Liver (tissue), 9 donors: ENCODE results near the gene CARMIL3. TPM values are rescaled to one million over a fixed set of nuclear protein-coding genes. Genes with fewer than 3 reads are reported as not detected.

Experiments
- DNase-seq: peaks from one replicate; pipeline ENCODE4 v3.0.0-alpha.2; 2017; ENCODE audit warnings: low spot score
- H3K27ac ChIP-seq, 2 donors: one replicate each; pipeline ENCODE4 v1.7.0; 2013; ENCODE audit warnings: inconsistent platforms in 2 of 2, low read length in 2 of 2, control low read depth in 1 of 2, low read depth in 1 of 2, mild to moderate bottlenecking in 1 of 2
- H3K27me3 ChIP-seq, 4 donors: one replicate each; pipeline versions ENCODE4 v1.6.1 to v1.7.0; 2013; ENCODE audit warnings: low read length in 3 of 4, inconsistent platforms in 1 of 4, mild to moderate bottlenecking in 1 of 4, moderate library complexity in 1 of 4; ENCODE audit not compliant: control insufficient read depth in 4 of 4, insufficient read depth in 4 of 4
- H3K36me3 ChIP-seq, 4 donors: one replicate each; pipeline versions ENCODE4 v1.6.1 to v1.7.0; 2013; ENCODE audit warnings: low read length in 3 of 4, mild to moderate bottlenecking in 3 of 4, low read depth in 1 of 4, moderate library complexity in 1 of 4; ENCODE audit not compliant: control insufficient read depth in 4 of 4, insufficient read depth in 3 of 4
- H3K4me1 ChIP-seq, 4 donors: one replicate each; pipeline versions ENCODE4 v1.6.1 to v1.7.0; 2013; ENCODE audit warnings: low read length in 3 of 4, mild to moderate bottlenecking in 3 of 4, moderate library complexity in 1 of 4; ENCODE audit not compliant: control insufficient read depth in 4 of 4, insufficient read depth in 4 of 4
- H3K4me3 ChIP-seq, 3 donors: one replicate each; pipeline versions ENCODE4 v1.6.1 to v1.7.0; 2013; ENCODE audit warnings: low read length in 3 of 3, control low read depth in 1 of 3, low read depth in 1 of 3, mild to moderate bottlenecking in 1 of 3
- H3K9ac ChIP-seq, 2 donors: one replicate each; pipeline ENCODE4 v1.7.0; 2013; ENCODE audit warnings: low read length in 2 of 2, mild to moderate bottlenecking in 2 of 2, moderate library complexity in 2 of 2, control low read depth in 1 of 2, low read depth in 1 of 2
- H3K9me3 ChIP-seq, 4 donors: one replicate each; pipeline versions ENCODE4 v1.6.1 to v1.7.0; 2013; ENCODE audit warnings: low read length in 3 of 4; ENCODE audit not compliant: control insufficient read depth in 4 of 4
- ATF3 ChIP-seq: IDR thresholded peaks from 2 replicates; pipeline ENCODE4 v1.6.1; 2016; ENCODE audit warnings: antibody characterized with exemption
- CTCF ChIP-seq: fragments of 150-350 bp; IDR thresholded peaks from 2 replicates; pipeline ENCODE4 v1.5.1; 2017; ENCODE audit warnings: improper control_type of control experiment, low read depth, low read length; ENCODE audit not compliant: missing input control
- EGR1 ChIP-seq, 2 donors: IDR thresholded peaks; 2 replicates each; pipeline ENCODE4 v1.6.1; 2016 to 2018; ENCODE audit warnings: antibody characterized with exemption in 2 of 2, low read depth in 2 of 2
- FOXA1 ChIP-seq: IDR thresholded peaks from 2 replicates; pipeline ENCODE4 v1.6.1; 2016; ENCODE audit warnings: antibody characterized with exemption
- FOXA2 ChIP-seq: IDR thresholded peaks from 2 replicates; pipeline ENCODE4 v1.6.1; 2016; ENCODE audit warnings: antibody characterized with exemption
- GABPA ChIP-seq, 2 donors: IDR thresholded peaks in 1 of 2; conservative IDR thresholded peaks in 1 of 2; 2 replicates each; pipeline ENCODE4 v1.6.1; 2016; ENCODE audit warnings: antibody characterized with exemption in 2 of 2, mild to moderate bottlenecking in 1 of 2, moderate library complexity in 1 of 2
- HNF4A ChIP-seq, 2 donors: conservative IDR thresholded peaks; 2 replicates each; pipeline ENCODE4 v1.6.1; 2016; ENCODE audit warnings: antibody characterized with exemption in 2 of 2, mild to moderate bottlenecking in 2 of 2
- HNF4G ChIP-seq: IDR thresholded peaks from 2 replicates; pipeline ENCODE4 v1.6.1; 2016; ENCODE audit warnings: antibody characterized with exemption
- JUND ChIP-seq, 2 donors: IDR thresholded peaks; 2 replicates each; pipeline ENCODE4 v1.6.1; 2016; ENCODE audit warnings: antibody characterized with exemption in 2 of 2
- MAX ChIP-seq: IDR thresholded peaks from 2 replicates; pipeline ENCODE4 v1.6.1; 2016; ENCODE audit warnings: antibody characterized with exemption
- NR2F2 ChIP-seq: IDR thresholded peaks from 2 replicates; pipeline ENCODE4 v1.6.1; 2016; ENCODE audit warnings: antibody characterized with exemption
- RAD21 ChIP-seq, 2 donors: IDR thresholded peaks; 2 replicates each; pipeline ENCODE4 v1.6.1; 2016; ENCODE audit warnings: antibody characterized with exemption in 2 of 2, mild to moderate bottlenecking in 2 of 2
- REST ChIP-seq: IDR thresholded peaks from 2 replicates; pipeline ENCODE4 v1.6.1; 2016; ENCODE audit warnings: antibody characterized with exemption, mild to moderate bottlenecking
- RXRA ChIP-seq, 2 donors: IDR thresholded peaks; 2 replicates each; pipeline ENCODE4 v1.6.1; 2017 to 2018; ENCODE audit warnings: antibody characterized with exemption in 2 of 2, mild to moderate bottlenecking in 1 of 2
- SP1 ChIP-seq: IDR thresholded peaks from 2 replicates; pipeline ENCODE4 v1.6.1; 2018; ENCODE audit warnings: antibody characterized with exemption, mild to moderate bottlenecking
- TAF1 ChIP-seq: conservative IDR thresholded peaks from 2 replicates; pipeline ENCODE4 v1.6.1; 2016; ENCODE audit warnings: antibody characterized with exemption, mild to moderate bottlenecking
- YY1 ChIP-seq: IDR thresholded peaks from 2 replicates; pipeline ENCODE4 v1.6.1; 2016; ENCODE audit warnings: antibody characterized with exemption, mild to moderate bottlenecking
- ZBTB33 ChIP-seq: IDR thresholded peaks from 2 replicates; pipeline ENCODE4 v1.6.1; 2016; ENCODE audit warnings: antibody characterized with exemption
- WGBS: extraction: QIAGEN DNeasy Blood & Tissue Kit; methylation state at CpG from one replicate; pipeline ENCODE4 v1.1.7; 2013; 5-methylcytosine and 5-hydroxymethylcytosine counted together
- polyA plus RNA-seq, 2 donors: library from polyadenylated mRNA; stranded (reverse) in 1 of 2; unstranded in 1 of 2; fragments of 200-250 nt in 1 of 2; fragments of >200 nt in 1 of 2; fragmentation: Nextera tagmentation in 1 of 2; extraction: Ambion mirVana in 1 of 2; gene quantifications; one replicate each; pipeline versions ENCODE4 v1.2.1 to v1.2.3, GENCODE V29; 2013 to 2015
- total RNA-seq, 2 donors: library from RNA; depleted of rRNA; stranded (reverse); fragments of >200 nt; gene quantifications; one replicate each; pipeline ENCODE4 v1.2.3, GENCODE V29; 2014
- donor health status: healthy.
- donor health status: healthy.
- donor health status: healthy.
- donor health status: healthy.
- donor health status: healthy.

The CARMIL3 gene
- total and polyA plus RNA-seq, 4 donors = 0.05 to 0.17 (median 0.17) TPM

- Histone ChIP-seq H3K36me3 (no peaks in the 10 kb centered on the region), H3K4me3 (no peak overlapping the region), H3K4me1 (peaks cover 33 to 76% (median 61%) of the 10 kb centered on the region in 4 donors), H3K9ac (no peak overlapping the region), H3K27ac (no peak overlapping the region), H3K27me3 (no peaks in the 10 kb centered on the region), H3K9me3 (no peaks in the 10 kb centered on the region)
- WGBS = 87% methylated on average over 16 of the region's 16 CpGs
- TF ChIP-seq HNF4G (no peak), YY1 (no peak), FOXA2 (no peak), SP1 (no peak)
- DNase-seq = no peak
These were observed 8.1 kb downstream of the CARMIL3 start for GRCh38 chr14:24059841-24060388.

GRCh38 chr14:24060443-24060842, 8.6 kb downstream of the CARMIL3 start:
- no peak for DNase-seq
- no peak overlapping the region for H3K27ac ChIP-seq
- TF ChIP-seq ATF3 = no peak
- no peak for TF ChIP-seq MAX
- TF ChIP-seq FOXA2 = no peak
- no peak for TF ChIP-seq REST
- no peak for TF ChIP-seq FOXA1
- no peak for TF ChIP-seq NR2F2
- no peak for TF ChIP-seq CTCF
- TF ChIP-seq HNF4A (conservative IDR thresholded peaks at IDR 0.05) = no peak
- TF ChIP-seq YY1 = no peak
- TF ChIP-seq GABPA (IDR thresholded peaks at IDR 0.05 in 1 of 2, conservative IDR thresholded peaks at IDR 0.05 in 1 of 2) = no peak
- no peak for TF ChIP-seq HNF4G
- no peak for TF ChIP-seq ZBTB33
- TF ChIP-seq RAD21 (IDR thresholded peaks at IDR 0.05) = no peak
- no peak for TF ChIP-seq TAF1
- TF ChIP-seq SP1 = no peak
- TF ChIP-seq RXRA (IDR thresholded peaks at IDR 0.05) = no peak
- TF ChIP-seq JUND (IDR thresholded peaks at IDR 0.05) = no peak
- TF ChIP-seq EGR1 (IDR thresholded peaks at IDR 0.05; ENCODE audit: low read depth in 2 of 2) = no peak
- WGBS = 95% methylated on average over 10 of the region's 10 CpGs
- no peaks in the 10 kb centered on the region for H3K27me3 ChIP-seq
- H3K9ac ChIP-seq = no peak overlapping the region
- no peaks in the 10 kb centered on the region for H3K9me3 ChIP-seq
- no peak overlapping the region for H3K4me3 ChIP-seq
- H3K36me3 ChIP-seq = no peaks in the 10 kb centered on the region
- H3K4me1 ChIP-seq = peaks cover 34 to 80% (median 65%) of the 10 kb centered on the region in 4 donors
